M059J (cell line): ENCODE results near the gene GDF15. TPM values are rescaled to one million over a fixed set of nuclear protein-coding genes. Genes with fewer than 3 reads are reported as not detected.
"Not testable (repeated sequence)": the region's sequence is repeated elsewhere in the genome, so short reads cannot be mapped to it uniquely, and the experiment has no call there.

ENCODE experiments used
- DNase-seq: peaks from one replicate; pipeline ENCODE4 v3.0.0-alpha.2; 2012; ENCODE audit warnings: low read depth
- total RNA-seq: library from RNA; depleted of rRNA; stranded (reverse); fragments of >200 nt; shearing (Covaris generic); gene quantifications from 2 replicates; pipeline ENCODE4 v1.2.3, GENCODE V29; 2014

Gene GDF15
- total RNA-seq, 1 experiment from 2014 or later: 3.3 TPM

GRCh38 chr19:18391509-18392075, 5.6 kb downstream of the GDF15 start:
- DNase-seq: no peak

- peak; percentile 84 for DNase-seq
Observed at GRCh38 chr19:18392417-18392816, 6.5 kb downstream of the GDF15 start.

GRCh38 chr19:18392926-18393325, 7.0 kb downstream of the GDF15 start:
- no peak for DNase-seq

- DNase-seq: no peak
Observed at GRCh38 chr19:18393836-18394235, 7.9 kb downstream of the GDF15 start.

GRCh38 chr19:18396471-18397241, 10.7 kb downstream of the GDF15 start:
- DNase-seq: no peak

- DNase-seq: no peak
Observed at GRCh38 chr19:18397242-18398202, 11.6 kb downstream of the GDF15 start, which contains the start of gene LRRC25. Gene LRRC25 (minus strand): TSS chr19:18397622. CDS start chr19:18396963, 659 bp downstream.

- DNase-seq: peak; percentile 86
Observed at GRCh38 chr19:18399008-18399407, 13.1 kb downstream of the GDF15 start.

- DNase-seq: peak; percentile 65
Observed at GRCh38 chr19:18401580-18402112, 15.7 kb downstream of the GDF15 start.

GRCh38 chr19:18402455-18403248, 16.7 kb downstream of the GDF15 start:
- not testable (repeated sequence) for DNase-seq

GRCh38 chr19:18405754-18406153, 19.8 kb downstream of the GDF15 start:
- not testable (repeated sequence) for DNase-seq

- no peak for DNase-seq
Observed at GRCh38 chr19:18406749-18407148, 20.8 kb downstream of the GDF15 start.

GRCh38 chr19:18408053-18408476, 22.1 kb downstream of the GDF15 start:
- DNase-seq: no peak

GRCh38 chr19:18412610-18413239, 26.8 kb downstream of the GDF15 start:
- DNase-seq: no peak

GRCh38 chr19:18414504-18415177, 28.7 kb downstream of the GDF15 start:
- peak; percentile 76 for DNase-seq

GRCh38 chr19:18415178-18415867, 29.4 kb downstream of the GDF15 start:
- DNase-seq: no peak

- peak; percentile 93 for DNase-seq
Observed at GRCh38 chr19:18416778-18417249, 30.9 kb downstream of the GDF15 start.

GRCh38 chr19:18417250-18418028, 31.5 kb downstream of the GDF15 start:
- peak; percentile 87 for DNase-seq

- no peak for DNase-seq
Observed at GRCh38 chr19:18418029-18418482, 32.1 kb downstream of the GDF15 start.
